Measurements from ENCODE around the gene NT5DC3.

DNA sequence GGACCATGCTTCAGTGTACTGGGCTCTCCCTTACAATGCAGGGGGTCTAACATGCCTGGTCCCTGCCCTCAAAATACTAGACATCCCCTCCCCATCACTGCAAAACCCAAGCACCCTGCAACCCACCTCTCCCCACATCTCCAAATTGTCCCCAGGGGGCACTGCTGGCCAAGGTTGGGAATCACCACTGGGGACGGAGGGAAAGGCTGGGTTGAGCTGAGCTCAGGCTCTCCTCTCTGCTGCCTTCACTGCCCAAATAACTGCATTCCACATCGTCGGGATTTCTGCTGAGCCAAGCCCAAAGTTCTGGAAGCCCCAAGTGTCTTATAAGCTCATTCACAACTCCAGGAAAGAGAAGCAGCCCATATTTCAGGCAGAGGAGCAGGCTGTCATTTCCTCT lies 69.6 kb downstream of the NT5DC3 start:
- TF ChIP-seq, protein P1, sequence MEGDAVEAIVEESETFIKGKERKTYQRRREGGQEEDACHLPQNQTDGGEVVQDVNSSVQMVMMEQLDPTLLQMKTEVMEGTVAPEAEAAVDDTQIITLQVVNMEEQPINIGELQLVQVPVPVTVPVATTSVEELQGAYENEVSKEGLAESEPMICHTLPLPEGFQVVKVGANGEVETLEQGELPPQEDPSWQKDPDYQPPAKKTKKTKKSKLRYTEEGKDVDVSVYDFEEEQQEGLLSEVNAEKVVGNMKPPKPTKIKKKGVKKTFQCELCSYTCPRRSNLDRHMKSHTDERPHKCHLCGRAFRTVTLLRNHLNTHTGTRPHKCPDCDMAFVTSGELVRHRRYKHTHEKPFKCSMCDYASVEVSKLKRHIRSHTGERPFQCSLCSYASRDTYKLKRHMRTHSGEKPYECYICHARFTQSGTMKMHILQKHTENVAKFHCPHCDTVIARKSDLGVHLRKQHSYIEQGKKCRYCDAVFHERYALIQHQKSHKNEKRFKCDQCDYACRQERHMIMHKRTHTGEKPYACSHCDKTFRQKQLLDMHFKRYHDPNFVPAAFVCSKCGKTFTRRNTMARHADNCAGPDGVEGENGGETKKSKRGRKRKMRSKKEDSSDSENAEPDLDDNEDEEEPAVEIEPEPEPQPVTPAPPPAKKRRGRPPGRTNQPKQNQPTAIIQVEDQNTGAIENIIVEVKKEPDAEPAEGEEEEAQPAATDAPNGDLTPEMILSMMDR (IDR thresholded peaks at IDR 0.05), result peak in 2 of 3 experiments; percentile 17 to 45
- TF ChIP-seq POLR2A (IDR thresholded peaks at IDR 0.05) (no peak), POLR2AphosphoS5 (IDR thresholded peaks at IDR 0.05; ENCODE audit: insufficient read depth in 1 of 2, low read depth in 1 of 2) (no peak)
